ENCODE measurements around the gene SPOP.

DNA sequence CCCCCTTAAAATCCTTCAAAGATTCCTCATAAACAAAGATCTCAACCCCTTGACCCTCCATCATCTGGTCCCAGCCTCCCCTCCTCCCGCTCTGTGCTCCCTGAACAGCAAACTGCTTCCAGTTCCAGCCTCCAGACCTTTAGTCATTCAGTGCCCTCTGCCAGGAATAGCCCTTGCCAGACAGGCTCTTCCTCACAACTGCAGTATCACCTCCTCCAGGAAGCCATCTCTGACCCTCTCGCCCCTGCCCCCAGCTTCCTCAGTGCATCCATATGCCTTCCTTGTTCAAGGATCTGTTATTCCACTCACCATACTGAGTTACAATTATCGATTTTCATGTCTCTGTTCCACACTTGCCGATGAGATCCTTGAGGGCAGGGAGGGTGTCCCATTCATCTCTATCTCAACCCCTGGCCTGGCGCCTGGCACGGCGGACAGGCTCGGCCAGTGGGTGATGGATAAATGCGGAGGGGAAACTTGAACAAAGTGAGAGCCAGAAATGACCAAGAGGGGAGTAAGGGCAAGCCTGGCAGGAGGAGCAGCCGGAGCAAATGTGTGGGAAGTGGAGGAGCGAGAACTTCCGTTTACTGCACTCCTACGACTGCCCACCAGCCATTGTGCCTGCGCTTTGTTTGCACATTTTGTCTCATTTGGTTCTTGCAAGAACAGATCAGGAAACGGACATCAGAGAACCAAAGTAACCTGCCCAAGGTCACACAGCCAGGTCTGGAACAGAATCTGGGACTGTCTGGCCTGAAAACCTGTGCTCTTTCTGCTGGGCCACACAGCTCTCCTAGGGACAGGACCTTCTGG, 104.2 kb downstream of the SPOP start:
- TF ChIP-seq, protein P1, sequence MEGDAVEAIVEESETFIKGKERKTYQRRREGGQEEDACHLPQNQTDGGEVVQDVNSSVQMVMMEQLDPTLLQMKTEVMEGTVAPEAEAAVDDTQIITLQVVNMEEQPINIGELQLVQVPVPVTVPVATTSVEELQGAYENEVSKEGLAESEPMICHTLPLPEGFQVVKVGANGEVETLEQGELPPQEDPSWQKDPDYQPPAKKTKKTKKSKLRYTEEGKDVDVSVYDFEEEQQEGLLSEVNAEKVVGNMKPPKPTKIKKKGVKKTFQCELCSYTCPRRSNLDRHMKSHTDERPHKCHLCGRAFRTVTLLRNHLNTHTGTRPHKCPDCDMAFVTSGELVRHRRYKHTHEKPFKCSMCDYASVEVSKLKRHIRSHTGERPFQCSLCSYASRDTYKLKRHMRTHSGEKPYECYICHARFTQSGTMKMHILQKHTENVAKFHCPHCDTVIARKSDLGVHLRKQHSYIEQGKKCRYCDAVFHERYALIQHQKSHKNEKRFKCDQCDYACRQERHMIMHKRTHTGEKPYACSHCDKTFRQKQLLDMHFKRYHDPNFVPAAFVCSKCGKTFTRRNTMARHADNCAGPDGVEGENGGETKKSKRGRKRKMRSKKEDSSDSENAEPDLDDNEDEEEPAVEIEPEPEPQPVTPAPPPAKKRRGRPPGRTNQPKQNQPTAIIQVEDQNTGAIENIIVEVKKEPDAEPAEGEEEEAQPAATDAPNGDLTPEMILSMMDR (IDR thresholded peaks at IDR 0.05) = no peak
- TF ChIP-seq POLR2A (IDR thresholded peaks at IDR 0.05) = no peak
